ENCODE results near the gene ZAP70.
A peak's percentile ranks its signal among the peaks of the same experiment; 100 is the strongest.

The ZAP70 gene

DNA sequence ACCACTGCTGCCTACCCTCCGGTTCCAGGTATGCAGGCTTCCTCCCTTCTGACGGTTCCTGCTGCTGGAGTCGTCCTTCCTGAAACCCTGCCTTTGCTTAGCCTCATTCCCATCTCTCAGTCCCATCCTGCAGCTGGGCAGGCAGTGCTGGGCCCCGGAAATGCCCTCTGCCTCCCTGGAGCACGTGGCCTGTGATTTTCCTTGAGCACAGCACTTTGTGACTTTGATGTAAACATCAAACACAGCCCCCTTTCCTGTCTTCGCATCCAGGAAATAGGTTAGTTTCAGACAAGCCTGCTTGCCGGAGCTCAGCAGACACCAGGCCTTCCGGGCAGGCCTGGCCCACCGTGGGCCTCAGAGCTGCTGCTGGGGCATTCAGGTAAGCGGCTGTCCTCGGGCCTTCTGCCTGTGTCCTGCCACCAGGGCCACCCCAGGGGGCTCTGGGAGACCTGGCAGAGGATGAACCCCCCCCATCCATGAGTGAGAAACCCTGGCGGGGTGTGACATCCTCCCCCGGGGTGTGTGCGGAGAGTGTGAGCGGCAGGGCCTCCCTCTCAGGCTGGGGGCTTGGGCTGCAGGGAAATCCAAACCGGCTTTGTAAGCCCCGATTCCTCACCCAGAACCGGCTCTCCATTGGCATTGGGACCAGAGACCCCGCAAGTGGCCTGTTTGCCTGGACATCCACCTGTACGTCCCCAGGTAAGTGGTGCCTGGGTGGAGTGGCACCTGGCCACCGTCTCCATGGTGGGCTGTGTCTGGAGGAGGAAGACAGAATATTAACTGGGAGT lies at the start of gene ZAP70:
Gene ZAP70 (plus strand): TSS at position 281 of the 788 bp plus-strand sequence. CDS start 10,461 bp downstream, outside the sequence.
- TF ChIP-seq, protein P1, sequence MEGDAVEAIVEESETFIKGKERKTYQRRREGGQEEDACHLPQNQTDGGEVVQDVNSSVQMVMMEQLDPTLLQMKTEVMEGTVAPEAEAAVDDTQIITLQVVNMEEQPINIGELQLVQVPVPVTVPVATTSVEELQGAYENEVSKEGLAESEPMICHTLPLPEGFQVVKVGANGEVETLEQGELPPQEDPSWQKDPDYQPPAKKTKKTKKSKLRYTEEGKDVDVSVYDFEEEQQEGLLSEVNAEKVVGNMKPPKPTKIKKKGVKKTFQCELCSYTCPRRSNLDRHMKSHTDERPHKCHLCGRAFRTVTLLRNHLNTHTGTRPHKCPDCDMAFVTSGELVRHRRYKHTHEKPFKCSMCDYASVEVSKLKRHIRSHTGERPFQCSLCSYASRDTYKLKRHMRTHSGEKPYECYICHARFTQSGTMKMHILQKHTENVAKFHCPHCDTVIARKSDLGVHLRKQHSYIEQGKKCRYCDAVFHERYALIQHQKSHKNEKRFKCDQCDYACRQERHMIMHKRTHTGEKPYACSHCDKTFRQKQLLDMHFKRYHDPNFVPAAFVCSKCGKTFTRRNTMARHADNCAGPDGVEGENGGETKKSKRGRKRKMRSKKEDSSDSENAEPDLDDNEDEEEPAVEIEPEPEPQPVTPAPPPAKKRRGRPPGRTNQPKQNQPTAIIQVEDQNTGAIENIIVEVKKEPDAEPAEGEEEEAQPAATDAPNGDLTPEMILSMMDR (IDR thresholded peaks at IDR 0.05; ENCODE audit: borderline replicate concordance, insufficient read depth, low read depth, low read length) = no peak
- no peak within 1 kb of the TSS for H3K4me3 ChIP-seq (ENCODE audit: low read depth, low read length)

DNA sequence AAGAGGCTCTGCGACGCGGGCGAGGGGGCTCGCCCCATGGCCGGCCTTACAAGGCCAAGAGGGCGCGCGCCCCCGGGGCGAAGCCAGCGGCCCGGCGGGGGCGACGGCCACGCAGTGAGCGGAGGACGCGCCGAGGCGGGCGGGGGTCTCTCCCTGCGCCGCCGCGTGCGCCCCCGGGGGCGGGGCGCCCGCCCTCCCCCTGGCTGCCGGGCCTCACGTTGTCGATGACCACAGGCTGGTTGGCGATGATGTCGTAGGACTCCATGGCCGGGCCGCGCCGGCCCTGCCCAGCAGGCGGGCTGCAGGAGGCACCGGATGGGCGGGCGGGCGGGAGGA lies 49.8 kb upstream of the ZAP70 start:
- TF ChIP-seq, protein P1 (IDR thresholded peaks at IDR 0.05; ENCODE audit: borderline replicate concordance, insufficient read depth, low read depth, low read length) = no peak
- H3K4me3 ChIP-seq (ENCODE audit: low read depth, low read length) = peak overlapping the region; percentile 76

DNA sequence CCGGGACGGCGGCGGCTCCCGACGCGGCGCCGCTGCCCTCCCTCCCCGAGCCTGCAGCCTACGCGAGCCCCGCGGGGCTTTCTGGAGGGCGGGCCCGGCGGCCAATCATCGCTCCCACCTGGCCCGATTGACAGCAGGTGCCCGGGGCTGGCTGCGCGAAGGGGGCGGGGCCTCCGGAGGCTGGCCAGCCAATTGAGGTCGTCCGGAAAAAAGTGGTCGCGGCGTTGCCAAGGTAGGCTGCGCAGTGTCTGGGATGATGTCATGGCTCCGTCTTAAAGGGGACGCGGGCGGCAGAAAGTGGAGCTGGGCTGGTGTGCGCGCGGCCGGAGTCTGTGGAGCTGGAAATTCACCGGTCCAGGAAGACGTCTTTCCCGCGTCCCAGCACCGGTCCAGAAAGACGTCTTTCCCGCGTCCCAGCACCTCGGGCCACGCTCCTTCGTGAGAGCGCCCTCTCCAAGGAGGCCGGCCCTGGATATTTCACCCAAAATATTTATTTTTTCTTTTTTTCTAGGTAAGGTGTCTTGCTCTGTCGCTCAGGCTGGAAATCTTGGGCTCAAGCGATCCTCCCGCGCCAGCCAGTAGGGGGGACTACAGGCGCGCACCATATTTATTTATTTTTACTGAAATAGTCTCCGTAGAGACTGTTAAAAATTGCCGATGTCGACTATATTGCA lies 49.3 kb upstream of the ZAP70 start, which contains the start of gene ACTR1B:
Gene ACTR1B (minus strand): TSS at position 83 of the 674 bp plus-strand sequence. CDS start 154 bp downstream, outside the sequence.
- H3K4me3 ChIP-seq (ENCODE audit: low read depth, low read length) = peak within 1 kb of the TSS; percentile 76
- TF ChIP-seq, protein P1 (IDR thresholded peaks at IDR 0.05; ENCODE audit: borderline replicate concordance, insufficient read depth, low read depth, low read length) = peak; percentile 45; the same call in 1 of the 2 replicates

DNA sequence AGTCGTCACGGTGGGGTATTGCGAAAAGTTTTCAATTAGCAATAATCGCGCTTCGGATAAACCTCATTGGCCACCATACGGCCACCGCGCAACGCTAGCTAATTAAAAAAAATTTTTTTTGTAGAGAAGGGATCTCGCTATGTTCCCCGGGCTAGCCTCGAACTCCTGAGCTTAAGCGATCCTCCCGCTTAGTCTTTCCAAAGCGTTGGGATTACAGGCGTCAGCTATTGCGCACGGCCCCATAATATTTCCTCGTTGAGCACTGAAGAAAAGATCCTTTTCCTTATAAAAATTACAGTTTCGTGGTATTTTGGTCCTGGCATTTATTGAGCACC lies 48.8 kb upstream of the ZAP70 start:
- H3K4me3 ChIP-seq (ENCODE audit: low read depth, low read length) = peak overlapping the region; percentile 47
- TF ChIP-seq, protein P1 (IDR thresholded peaks at IDR 0.05; ENCODE audit: borderline replicate concordance, insufficient read depth, low read depth, low read length) = no peak

DNA sequence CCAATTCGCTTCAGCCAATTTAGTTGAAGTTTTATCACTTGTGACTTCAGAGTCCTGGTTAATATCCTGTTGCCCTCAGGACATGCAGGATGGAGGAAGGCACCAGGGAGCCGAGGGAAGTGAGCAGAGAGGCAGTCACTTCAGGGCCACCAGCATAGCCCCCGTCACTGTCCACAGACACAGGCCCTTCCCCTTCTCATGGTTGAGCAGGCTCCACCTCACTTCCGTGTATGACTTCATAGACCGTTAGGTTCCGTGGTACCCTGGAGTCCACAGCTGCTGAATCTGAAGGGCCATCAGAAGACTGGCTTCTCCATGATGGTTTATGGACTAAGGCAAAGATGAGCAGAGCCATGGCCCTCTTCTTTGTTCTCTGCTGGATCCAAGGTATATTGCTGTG lies 43.9 kb upstream of the ZAP70 start, which contains the start of gene C2orf92:
Gene C2orf92 (plus strand): TSS at position 266 of the 400 bp plus-strand sequence. CDS start 76 bp downstream, at position 342.
- no peak within 1 kb of the TSS for H3K4me3 ChIP-seq (ENCODE audit: low read depth, low read length)
- TF ChIP-seq, protein P1 (IDR thresholded peaks at IDR 0.05; ENCODE audit: borderline replicate concordance, insufficient read depth, low read depth, low read length) = no peak

DNA sequence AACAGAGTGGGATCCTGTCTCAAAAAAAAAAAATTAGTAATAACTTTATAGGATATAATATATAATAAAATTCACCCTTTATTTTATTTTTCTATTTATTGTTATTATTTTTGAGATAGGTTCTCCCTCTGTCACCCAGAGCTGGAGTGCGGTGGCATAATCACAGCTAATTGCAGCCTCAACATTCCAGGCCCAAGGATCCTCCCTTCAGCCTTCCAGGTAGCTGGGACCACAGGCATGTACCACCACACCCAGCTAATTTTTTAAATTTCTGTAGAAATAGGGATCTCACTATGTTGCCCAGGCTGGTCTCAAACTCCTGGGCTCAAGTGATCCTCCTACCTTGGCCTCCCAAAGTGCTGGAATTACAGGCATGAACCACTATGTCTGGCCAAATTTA lies 42.9 kb upstream of the ZAP70 start:
- TF ChIP-seq, protein P1 (IDR thresholded peaks at IDR 0.05; ENCODE audit: borderline replicate concordance, insufficient read depth, low read depth, low read length) = no peak
- H3K4me3 ChIP-seq (ENCODE audit: low read depth, low read length) = no peak overlapping the region
